GM18867 (cell line): ENCODE results near the gene DNAJB8.

ENCODE experiments used
- ATAC-seq: cut with Tn5 transposase; IDR thresholded peaks from one replicate; pipeline ENCODE4 v1.9.1; 2021; ENCODE audit warnings: mild to moderate bottlenecking, moderate library complexity; ENCODE audit not compliant: unreplicated experiment

DNAJB8 gene

DNA sequence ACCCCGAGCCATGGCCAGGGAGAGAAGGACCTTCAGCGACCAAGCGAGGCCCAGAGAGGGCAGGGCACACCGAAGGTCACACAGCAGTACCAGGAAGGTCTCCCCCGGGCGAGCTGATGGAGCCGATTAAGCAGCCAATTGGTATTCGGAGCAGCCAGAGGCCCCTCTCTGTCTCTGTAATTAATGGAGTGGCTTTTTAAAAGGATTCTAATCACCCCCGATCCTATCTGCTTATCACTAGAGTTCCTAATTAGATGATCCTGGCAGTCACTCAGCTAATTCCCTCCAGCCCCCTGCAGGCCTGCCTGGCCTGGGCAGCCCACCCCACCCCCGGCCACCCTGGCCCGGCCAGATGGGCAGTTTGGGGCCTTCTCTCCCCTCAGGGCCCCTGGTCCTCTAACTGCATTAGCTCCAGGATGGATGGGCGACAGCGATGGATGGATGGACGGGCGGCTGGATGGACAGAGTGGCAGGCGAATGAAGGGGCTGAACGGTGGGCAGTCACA lies 1.6 kb upstream of the DNAJB8 start:
- no peak for ATAC-seq

DNA sequence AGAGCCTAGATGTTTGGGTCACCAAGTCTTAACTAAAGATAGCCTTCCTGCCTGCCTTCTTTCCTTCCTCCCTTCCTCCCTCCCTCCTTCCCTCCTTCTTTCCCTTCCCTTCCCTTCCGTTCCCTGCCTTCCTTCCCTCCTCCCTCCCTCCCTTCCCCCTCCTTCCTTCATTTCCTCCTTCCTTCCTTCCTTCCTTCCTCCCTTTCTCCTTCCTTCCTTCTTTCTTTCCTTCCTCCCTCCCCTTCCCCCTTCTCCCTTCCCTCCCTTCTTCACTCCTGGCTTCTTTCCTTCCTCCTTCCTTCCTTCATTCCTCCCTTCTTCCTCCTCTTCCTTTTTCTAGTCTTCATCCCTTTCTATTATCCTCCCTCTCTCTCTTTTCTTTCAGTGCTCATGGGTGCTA lies 2.0 kb downstream of the DNAJB8 start:
- ATAC-seq = no peak

- no peak for ATAC-seq
Observed at GRCh38 chr3:128464188-128464587, 2.5 kb downstream of the DNAJB8 start.

- no peak for ATAC-seq
Observed at GRCh38 chr3:128463771-128464170, 2.9 kb downstream of the DNAJB8 start.

DNA sequence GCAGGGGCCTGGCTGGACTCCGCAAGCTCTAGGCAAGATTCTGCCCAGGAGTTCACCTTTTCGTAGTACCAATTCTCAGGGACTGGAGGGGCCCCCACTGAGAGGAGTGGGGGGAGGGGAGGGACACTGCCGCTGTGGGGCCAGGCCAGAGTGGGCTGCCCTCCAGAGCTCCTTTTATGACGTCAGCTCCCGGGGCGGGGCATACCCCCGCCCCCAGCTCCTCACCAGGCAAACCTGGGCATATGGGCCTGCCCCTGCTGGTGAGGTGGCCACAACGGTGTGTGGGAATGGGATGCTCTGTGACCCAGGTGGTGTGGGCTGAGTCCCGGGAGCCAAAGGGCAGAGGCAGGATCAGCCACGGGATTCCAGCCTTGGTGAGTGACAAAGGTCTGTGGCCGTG lies 3.3 kb downstream of the DNAJB8 start:
- ATAC-seq = no peak

- no peak for ATAC-seq
Observed at GRCh38 chr3:128462931-128463330, 3.8 kb downstream of the DNAJB8 start.

DNA sequence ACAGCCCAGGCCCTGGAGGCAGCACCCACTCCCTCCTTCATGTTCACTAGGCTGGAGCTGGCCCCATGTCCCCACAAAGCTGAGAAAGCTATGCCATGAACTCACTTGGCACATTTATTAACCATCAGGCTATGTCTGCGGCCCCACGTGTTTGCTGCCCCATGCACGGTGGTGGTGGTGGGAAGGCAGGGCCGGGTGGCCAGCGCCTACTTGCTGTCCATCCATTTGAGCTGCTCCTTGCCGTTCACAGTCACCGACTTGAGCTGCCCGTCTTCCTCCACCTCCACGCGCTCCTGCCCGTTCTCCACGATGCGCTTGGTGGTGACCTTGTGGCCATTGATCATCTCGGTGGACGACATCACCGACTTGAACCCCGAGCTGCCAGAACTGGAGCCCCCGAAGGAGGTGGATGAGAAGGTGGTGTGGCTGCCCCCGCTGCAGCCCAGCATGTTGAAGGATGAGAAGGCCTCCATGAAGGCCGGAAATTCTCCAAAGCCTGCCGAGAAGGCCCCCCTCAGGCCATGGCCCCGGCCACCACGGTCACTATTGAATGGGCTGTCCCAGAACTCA lies 4.3 kb downstream of the DNAJB8 start:
- no peak for ATAC-seq

DNA sequence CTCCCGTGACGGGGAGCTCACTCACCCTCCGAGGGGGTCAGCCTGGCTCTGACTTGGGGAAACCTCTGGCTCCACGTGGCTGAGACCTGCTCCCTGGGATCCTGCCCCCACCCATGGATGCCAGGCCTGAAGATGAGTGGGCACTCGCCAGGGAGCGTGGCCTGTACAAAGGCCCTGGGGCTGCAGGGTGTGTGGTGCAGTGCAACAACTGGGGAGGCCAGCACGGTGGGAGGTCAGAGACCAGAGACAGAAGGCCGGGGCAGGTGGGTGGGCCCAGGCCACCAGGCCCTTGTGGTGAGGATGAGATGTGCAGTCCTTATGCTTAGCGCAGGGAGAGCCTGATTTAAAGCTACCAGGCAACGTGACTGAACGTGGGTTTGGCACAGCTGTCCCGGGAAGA lies 5.0 kb downstream of the DNAJB8 start:
- ATAC-seq = no peak

GRCh38 chr3:128459461-128459820 lies 7.2 kb downstream of the DNAJB8 start:
- no peak for ATAC-seq

DNA sequence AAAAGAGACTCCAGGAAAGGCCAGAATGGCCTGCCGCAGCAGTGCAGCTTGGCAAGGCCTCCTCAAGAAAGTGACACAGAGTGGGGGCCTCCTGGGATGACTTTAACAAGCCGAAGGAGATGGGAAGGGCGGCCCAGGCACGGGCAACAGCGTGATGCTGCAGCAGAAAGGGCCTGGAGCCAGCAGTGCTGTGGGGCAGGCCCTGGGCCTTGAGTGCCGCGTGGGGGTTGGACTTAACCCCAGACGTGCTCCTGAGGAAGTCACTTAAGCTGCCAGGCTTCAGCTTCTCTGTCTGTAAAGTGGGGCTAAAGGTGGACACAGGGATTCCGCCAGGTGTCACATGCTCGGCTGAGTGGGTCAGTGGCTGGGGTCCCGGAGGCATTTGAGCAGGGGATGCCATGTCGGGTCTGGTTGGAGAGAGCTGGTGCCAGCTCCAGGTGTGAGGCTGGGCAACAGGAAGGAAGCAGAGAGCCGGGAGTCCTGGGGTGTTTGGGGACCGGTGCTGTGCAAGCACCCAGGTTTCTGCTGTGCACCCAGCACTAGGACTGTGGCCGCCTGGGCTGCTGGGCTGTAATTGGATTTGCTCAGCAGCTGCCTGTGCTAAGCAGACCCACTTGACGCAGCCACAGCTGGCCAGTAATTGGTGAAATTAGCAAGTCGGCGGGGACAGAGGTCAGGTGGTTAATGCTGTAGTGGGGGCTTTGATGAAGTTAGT lies 7.8 kb downstream of the DNAJB8 start:
- no peak for ATAC-seq

DNA sequence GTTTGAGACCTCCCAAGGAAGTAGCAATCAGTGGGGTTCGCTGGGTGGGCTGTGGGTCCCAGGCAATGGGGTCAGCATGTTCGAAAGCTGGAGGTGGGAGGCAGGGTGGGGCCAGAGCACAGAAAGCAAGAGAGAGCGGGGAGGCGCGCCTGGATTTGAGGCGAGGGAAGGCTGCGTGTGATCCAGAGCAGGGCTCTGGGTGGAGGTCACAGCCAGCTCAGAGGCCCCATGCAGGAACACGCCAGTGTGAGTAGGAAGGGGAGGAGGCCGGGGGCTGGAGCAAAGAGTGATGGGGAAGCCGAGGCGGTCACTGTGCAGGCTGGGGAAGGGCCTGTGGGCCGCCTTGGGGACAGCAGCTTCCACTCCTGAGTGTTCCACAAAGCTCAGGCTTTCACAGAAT lies 8.8 kb downstream of the DNAJB8 start:
- ATAC-seq = no peak

DNA sequence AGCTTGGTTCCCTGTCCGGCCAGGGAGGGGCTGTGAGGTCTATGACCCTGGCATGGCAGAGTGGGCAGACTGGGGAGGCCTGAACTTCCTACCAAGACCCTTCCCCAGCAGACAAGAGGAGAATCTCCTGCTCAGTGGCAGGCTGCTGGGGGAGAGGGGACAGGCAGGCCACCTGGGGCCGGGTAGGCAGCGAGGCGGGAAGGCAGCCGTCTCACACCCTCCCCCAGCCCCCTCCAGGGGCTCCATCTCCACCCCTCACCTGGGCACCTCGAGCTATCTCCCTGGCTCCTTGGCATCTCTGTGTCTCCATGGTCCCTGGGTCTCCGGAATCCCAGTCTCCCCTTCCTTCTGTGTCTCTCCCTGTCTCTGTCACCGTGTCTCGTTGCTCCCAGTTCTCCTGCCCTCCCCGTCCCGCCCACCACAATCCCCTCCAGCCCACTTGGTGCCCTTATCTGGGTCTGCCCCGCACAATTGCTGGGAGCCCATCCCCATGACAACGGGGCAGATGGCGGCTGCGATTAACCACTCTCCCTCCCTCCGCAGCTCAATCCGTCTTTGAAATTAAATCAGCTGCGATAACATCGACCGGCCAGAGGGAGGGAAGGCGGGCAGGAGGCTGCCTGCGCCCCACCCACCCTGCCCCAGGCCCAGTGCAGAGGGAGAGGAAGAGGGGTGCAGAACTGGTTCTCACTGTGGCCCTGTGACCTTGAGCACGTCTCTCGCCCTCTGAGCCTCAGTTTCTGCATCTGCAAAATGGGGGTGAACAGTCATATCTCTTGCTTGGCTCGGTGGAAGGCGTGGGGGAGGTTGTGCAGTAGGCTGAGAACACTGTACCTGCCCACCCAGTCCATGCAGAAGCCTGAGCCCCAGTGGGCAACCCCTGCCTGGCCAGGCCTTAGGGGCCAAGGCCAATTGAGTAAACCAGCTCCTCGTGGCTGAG lies 9.6 kb downstream of the DNAJB8 start:
- no peak for ATAC-seq

DNA sequence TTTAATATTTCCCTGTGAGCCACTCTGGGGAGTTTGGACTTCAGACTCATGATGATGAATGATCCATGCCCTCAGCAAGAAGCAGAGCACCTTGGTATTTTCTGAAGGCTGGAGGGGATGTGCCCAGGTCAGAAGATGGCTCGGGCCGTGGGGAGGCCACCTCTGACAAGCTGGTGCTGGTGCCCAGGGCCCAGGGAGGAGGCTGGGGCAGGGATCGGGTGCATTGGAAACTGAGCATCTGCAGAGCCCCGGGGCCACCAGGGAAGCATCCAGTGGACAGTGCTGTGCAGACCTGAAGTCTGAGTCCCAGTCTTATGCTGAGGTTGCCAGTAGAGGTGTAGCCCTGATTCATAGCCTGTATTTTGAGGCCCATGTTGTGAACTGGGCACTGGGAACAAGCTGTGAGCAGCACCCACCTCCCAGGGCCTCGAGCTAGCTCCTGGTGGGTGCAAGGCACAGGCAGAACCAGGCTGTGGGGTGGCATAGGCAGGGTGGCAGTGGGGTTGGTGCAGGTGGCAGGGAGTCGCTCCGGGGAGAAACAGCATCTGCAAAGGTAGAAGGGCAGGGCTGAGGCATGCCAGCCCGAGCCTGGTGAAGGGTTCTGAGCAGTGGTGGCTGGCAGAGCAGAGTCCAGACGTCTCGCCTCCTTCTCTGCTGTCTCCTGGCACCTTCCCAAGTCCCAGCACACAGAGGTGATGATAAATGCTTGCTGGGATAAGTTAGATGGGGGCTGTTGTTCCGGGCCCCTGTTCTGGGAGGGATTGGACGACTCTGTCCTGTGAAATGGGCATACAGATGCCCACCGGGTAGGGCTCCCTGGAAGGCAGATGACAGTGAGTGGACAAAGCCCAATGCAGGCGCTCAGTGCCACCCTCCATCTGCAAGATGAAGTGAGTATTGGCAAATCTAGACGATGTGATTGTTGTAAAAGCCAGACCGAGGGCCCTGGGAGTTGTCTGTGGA lies 10.6 kb downstream of the DNAJB8 start:
- ATAC-seq = no peak

- ATAC-seq = no peak
Observed at GRCh38 chr3:128455116-128455515, 11.6 kb downstream of the DNAJB8 start.

DNA sequence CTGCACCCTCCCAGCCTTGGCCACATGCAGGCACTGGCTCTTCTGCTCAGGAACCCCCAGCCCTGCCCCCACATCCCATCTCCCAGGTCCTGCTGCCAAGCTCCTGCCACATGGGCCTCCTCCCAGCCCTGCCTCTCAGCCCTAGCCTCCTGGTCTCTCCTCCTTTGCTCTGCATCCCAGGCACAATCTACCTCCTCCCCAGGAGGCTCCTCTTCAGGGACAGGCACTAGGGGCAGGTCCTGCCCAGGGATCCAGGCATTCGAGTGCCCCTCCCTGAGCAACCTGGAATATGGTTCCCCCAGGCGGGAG lies 12.4 kb downstream of the DNAJB8 start:
- ATAC-seq = no peak

DNA sequence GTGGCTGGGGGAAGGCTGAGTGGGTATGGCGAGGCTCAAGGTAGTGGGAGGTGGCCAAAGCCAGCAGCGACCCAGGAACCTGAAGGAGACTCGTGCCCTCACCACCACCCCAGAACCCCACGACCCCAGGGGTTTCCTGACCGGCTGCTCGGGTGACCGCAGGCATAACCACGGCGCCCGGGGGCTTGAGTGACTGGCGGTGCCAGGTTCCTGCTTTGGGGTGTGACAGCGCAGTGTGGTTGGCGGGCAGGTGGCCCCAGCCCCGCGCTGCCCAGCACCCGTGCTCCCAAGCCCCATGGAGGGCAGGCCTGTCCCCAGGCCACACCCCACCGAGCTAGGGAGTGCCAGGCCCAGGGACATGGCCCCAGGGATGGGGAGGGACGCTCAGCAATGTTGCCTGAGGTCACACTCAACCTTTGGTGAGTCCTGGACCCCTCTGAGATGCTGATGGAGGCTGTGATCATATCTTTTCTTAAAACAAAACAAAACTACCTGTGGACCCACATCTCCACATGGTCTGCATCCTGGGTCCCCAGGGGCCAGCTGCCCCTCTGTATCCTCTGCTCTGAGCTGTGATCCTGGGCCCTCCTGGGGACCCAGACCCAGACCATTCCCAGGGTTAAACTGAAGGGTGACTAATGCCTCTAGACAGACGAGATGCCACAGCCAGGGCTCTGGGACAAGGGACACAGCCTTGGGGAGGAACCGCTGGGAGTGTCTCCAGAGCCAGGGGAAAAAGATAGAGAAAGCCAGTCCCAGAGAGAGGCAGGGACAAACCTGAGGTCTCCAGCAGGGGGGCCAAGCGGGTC lies 13.0 kb downstream of the DNAJB8 start:
- ATAC-seq = no peak

GRCh38 chr3:128452678-128453275 lies 13.9 kb downstream of the DNAJB8 start:
- ATAC-seq = no peak

- ATAC-seq = no peak
Observed at GRCh38 chr3:128452120-128452519, 14.6 kb downstream of the DNAJB8 start.

GRCh38 chr3:128449111-128449638 lies 17.5 kb downstream of the DNAJB8 start:
- ATAC-seq = no peak
